ENCODE data around the gene NLRP5.
A peak's percentile ranks its signal among the peaks of the same experiment; 100 is the strongest.

The NLRP5 gene

GRCh38 chr19:56083668-56084067 is 97.1 kb downstream of the NLRP5 start:
- Histone ChIP-seq H3K4me3 (ENCODE audit: low read depth, low read length) (no peak overlapping the region), H3K9me3 (ENCODE audit: control insufficient read depth, insufficient read depth, low read depth, low read length) (no peaks in the 10 kb centered on the region), H3K36me3 (ENCODE audit: control insufficient read depth in 2 of 2, insufficient read depth in 1 of 2, low read length in 2 of 2) (peaks cover 0 to 8% of the 10 kb centered on the region in 2 experiments; a peak in 1 of 3 replicates), H3K27ac (ENCODE audit: extremely low read depth, low read depth, low read length) (no peak overlapping the region), H3K4me1 (ENCODE audit: control insufficient read depth, insufficient read depth, low read length) (peaks cover 3% of the 10 kb centered on the region; the same call in 1 of the 2 replicates)
- TF ChIP-seq REST (tag by site-specific recombination; IDR thresholded peaks at IDR 0.05) (peak; percentile 48; the same call in 1 of the 2 replicates), ELK4 (IDR thresholded peaks at IDR 0.05; ENCODE audit: borderline replicate concordance, low read depth, low read length) (no peak)
- CTCF ChIA-PET, result interaction anchor here (4.9 kb wide), 1 partner anchor 250 kb away, joined by 42 read pairs; no protein-coding TSS in a partner anchor
- POLR2A ChIA-PET, result no interaction called here

- TF ChIP-seq ZFP69B (tag by site-specific recombination; IDR thresholded peaks at IDR 0.05) (no peak), GLIS1 (tag by site-specific recombination; IDR thresholded peaks at IDR 0.05) (peak; percentile 71), ZIC2 (tag by site-specific recombination; IDR thresholded peaks at IDR 0.05) (peak; percentile 45; the same call in 1 of the 2 replicates)
- Histone ChIP-seq H3K27ac (ENCODE audit: extremely low read depth, low read depth, low read length) (0 out of 2 replicates have a peak overlapping the region, but pooled peaks have one; percentile 16), H3K4me1 (ENCODE audit: control insufficient read depth, insufficient read depth, low read length) (peaks cover 3% of the 10 kb centered on the region; the same call in 1 of the 2 replicates), H3K4me3 (ENCODE audit: low read depth, low read length) (no peak overlapping the region), H3K9me3 (ENCODE audit: control insufficient read depth, insufficient read depth, low read depth, low read length) (no peaks in the 10 kb centered on the region), H3K36me3 (ENCODE audit: control insufficient read depth in 2 of 2, insufficient read depth in 1 of 2, low read length in 2 of 2) (peaks cover 0 to 21% of the 10 kb centered on the region in 2 experiments; a peak in 1 of 3 replicates)
- ChIA-PET POLR2A (interaction anchor here (0.5 to 1.0 kb wide), 2 partner anchors 35 to 36 kb away, joined by 3 read pairs; partner anchors contain the start of gene ZNF787), CTCF (interaction anchor here (0.8 to 4.9 kb wide), 6 partner anchors 9 to 248 kb away, joined by 3 to 42 read pairs (median 4); no protein-coding TSS in a partner anchor)
Measured at GRCh38 chr19:56084835-56085536, 98.4 kb downstream of the NLRP5 start.

- POLR2A ChIA-PET, result interaction anchor here (1.0 kb wide), 1 partner anchor 35 kb away, joined by 3 read pairs; the partner anchor contains the start of gene ZNF787
- no peak for TF ChIP-seq ZNF19 (tag by site-specific recombination; IDR thresholded peaks at IDR 0.05; ENCODE audit: low read depth)
- TF ChIP-seq ZNF768 (tag by site-specific recombination; IDR thresholded peaks at IDR 0.05), result peak; percentile 77
- Histone ChIP-seq H3K36me3 (ENCODE audit: control insufficient read depth in 2 of 2, insufficient read depth in 1 of 2, low read length in 2 of 2) (peaks cover 0 to 24% of the 10 kb centered on the region in 2 experiments; a peak in 1 of 3 replicates), H3K9me3 (ENCODE audit: control insufficient read depth, insufficient read depth, low read depth, low read length) (no peaks in the 10 kb centered on the region), H3K27ac (ENCODE audit: extremely low read depth, low read depth, low read length) (0 out of 2 replicates have a peak overlapping the region, but pooled peaks have one; percentile 16), H3K4me3 (ENCODE audit: low read depth, low read length) (no peak overlapping the region), H3K4me1 (ENCODE audit: control insufficient read depth, insufficient read depth, low read length) (peaks cover 3% of the 10 kb centered on the region; the same call in 1 of the 2 replicates)
- CTCF ChIA-PET, result interaction anchor here (0.8 to 1.8 kb wide), 6 partner anchors 9 to 168 kb away, joined by 3 to 8 read pairs (median 3); no protein-coding TSS in a partner anchor
Measured at GRCh38 chr19:56085571-56086275, 99.1 kb downstream of the NLRP5 start.

- H3K4me3 ChIP-seq (ENCODE audit: low read depth, low read length), result no peak overlapping the region
- TF ChIP-seq ZNF174 (tag by site-specific recombination; IDR thresholded peaks at IDR 0.05) (no peak), ZNF146 (tag by site-specific recombination; IDR thresholded peaks at IDR 0.05) (no peak), ZNF311 (tag by site-specific recombination; IDR thresholded peaks at IDR 0.05; ENCODE audit: borderline replicate concordance) (no peak)
- H3K27ac ChIP-seq (ENCODE audit: extremely low read depth, low read depth, low read length), result no peak overlapping the region
- POLR2A ChIA-PET, result interaction anchor here (0.5 kb wide), 1 partner anchor 92 kb away, joined by 4 read pairs; no protein-coding TSS in a partner anchor
- CTCF ChIA-PET, result interaction anchor here (0.6 to 1.4 kb wide), 2 partner anchors 18 to 246 kb away, joined by 3 read pairs; no protein-coding TSS in a partner anchor
- peaks cover 0 to 24% of the 10 kb centered on the region in 2 experiments; a peak in 1 of 3 replicates for H3K36me3 ChIP-seq (ENCODE audit: control insufficient read depth in 2 of 2, insufficient read depth in 1 of 2, low read length in 2 of 2)
- no peaks in the 10 kb centered on the region for H3K9me3 ChIP-seq (ENCODE audit: control insufficient read depth, insufficient read depth, low read depth, low read length)
- peaks cover 5% of the 10 kb centered on the region for H3K4me1 ChIP-seq (ENCODE audit: control insufficient read depth, insufficient read depth, low read length)
Measured at GRCh38 chr19:56086671-56087430, 100.3 kb downstream of the NLRP5 start.
